ENCODE measurements around the gene PLXNC1.

Gene PLXNC1

GRCh38 chr12:94147991-94148738 is at the start of gene PLXNC1:
Gene PLXNC1 (plus strand): TSS chr12:94148577. CDS start chr12:94148972, 395 bp downstream.
- peak in 1 of 2 experiments; percentile 21 for DNase-seq

- DNase-seq: no peak
Observed at GRCh38 chr12:94099191-94099590, 49.2 kb upstream of the PLXNC1 start.

GRCh38 chr12:94099632-94100031 is 48.7 kb upstream of the PLXNC1 start:
- no peak for DNase-seq

GRCh38 chr12:94100211-94100627 is 48.2 kb upstream of the PLXNC1 start:
- no peak for DNase-seq

GRCh38 chr12:94100990-94101737 is 47.2 kb upstream of the PLXNC1 start:
- peak; percentile 46 to 81 for DNase-seq

GRCh38 chr12:94101738-94102660 is 46.4 kb upstream of the PLXNC1 start:
- peak; percentile 77 to 82 for DNase-seq

- DNase-seq: no peak
Observed at GRCh38 chr12:94103986-94104385, 44.4 kb upstream of the PLXNC1 start.

GRCh38 chr12:94107910-94108309 is 40.5 kb upstream of the PLXNC1 start:
- DNase-seq: no peak

GRCh38 chr12:94109160-94109559 is 39.2 kb upstream of the PLXNC1 start:
- DNase-seq: no peak

- DNase-seq: no peak
Observed at GRCh38 chr12:94110258-94110657, 38.1 kb upstream of the PLXNC1 start.

GRCh38 chr12:94111302-94111701 is 37.1 kb upstream of the PLXNC1 start:
- no peak for DNase-seq

GRCh38 chr12:94112121-94112520 is 36.3 kb upstream of the PLXNC1 start:
- DNase-seq: no peak

GRCh38 chr12:94114166-94114565 is 34.2 kb upstream of the PLXNC1 start:
- no peak for DNase-seq

GRCh38 chr12:94116191-94116590 is 32.2 kb upstream of the PLXNC1 start:
- DNase-seq: no peak

- DNase-seq: no peak
Observed at GRCh38 chr12:94121886-94122285, 26.5 kb upstream of the PLXNC1 start.

GRCh38 chr12:94122591-94122990 is 25.8 kb upstream of the PLXNC1 start:
- no peak for DNase-seq

GRCh38 chr12:94123127-94123526 is 25.2 kb upstream of the PLXNC1 start:
- DNase-seq: no peak

GRCh38 chr12:94126067-94126466 is 22.3 kb upstream of the PLXNC1 start:
- no peak for DNase-seq

- DNase-seq: no peak
Observed at GRCh38 chr12:94127239-94128131, 20.9 kb upstream of the PLXNC1 start.

- DNase-seq: no peak
Observed at GRCh38 chr12:94128280-94128679, 20.1 kb upstream of the PLXNC1 start.

GRCh38 chr12:94133964-94134795 is 14.2 kb upstream of the PLXNC1 start:
- peak in 1 of 2 experiments; percentile 34 for DNase-seq
